HG03108 (cell line): ENCODE data around the gene BFSP1.

Experiments used
- ATAC-seq: cut with Tn5 transposase; IDR thresholded peaks from one replicate; pipeline ENCODE4 v1.9.1; 2021; ENCODE audit warnings: moderate library complexity; ENCODE audit not compliant: unreplicated experiment

The BFSP1 gene

DNA sequence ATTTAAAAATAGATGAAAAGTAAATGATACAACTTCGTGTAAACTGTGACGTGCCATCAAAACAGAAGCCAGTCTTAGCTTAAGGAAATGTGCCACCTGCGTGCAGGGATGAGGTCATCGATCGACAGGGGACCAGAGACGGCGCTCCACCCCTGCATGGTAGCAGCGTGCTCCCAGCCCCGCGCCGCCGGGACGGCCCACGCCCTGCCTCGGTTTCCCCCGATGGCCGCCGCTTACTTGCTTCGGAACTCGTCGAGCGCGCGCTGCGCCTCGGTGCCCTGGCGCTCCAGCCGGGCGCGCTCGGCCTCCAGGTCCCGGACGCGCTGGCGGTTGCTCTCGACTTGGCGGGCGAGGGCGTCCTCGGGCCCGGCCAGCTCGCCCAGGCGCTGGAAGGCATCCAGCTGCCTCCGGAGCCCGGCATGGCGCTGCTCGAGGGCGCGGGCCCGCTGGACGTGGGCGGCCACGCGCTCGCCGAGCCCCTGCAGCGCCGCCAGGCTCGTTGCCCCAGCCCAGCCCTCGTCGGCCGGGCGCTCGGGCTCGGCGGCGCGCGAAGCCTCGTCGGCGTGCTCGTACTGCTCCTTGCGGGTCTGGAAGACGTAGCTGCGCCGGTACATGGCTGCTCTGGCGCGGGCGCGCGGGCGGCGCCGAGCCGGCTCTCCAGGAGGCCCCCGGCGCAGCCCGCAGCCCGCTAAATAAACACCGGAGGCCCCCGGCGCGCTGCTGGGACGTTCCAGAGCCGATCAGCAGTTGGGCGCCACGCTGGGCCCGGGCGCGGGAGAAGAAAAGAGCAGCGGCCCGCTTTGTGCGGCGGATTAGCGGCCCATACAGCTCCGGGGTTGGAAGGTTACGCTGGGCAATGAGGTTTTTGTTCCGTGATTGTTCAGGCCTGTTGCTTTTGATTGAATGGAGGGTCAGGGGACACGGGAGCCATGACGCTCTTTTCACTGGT, at the start of gene BFSP1:
Gene BFSP1, minus strand, starts transcription at position 664 of the 949 bp plus-strand sequence. Its CDS starts 50 bp downstream, at position 614.
- ATAC-seq = no peak

DNA sequence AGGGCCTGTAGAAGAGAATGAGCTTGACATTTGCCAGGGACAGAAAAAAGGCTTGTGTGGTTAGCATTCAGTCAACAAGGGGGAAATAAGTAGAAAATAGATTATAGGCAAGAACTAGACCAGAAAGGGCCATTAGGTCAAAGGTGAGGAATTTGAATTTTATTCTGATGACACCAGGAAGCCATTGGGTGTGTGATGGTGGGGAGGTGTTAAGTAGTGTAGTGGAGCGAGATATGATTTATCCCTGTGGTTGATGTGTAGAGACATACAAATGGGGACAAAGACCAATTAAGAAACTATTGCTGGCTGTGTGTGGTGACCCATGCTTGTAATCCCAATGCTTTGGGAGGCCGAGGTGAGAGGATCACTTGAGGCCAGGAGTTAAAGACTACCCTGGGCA, 49.7 kb upstream of the BFSP1 start:
- no peak for ATAC-seq

DNA sequence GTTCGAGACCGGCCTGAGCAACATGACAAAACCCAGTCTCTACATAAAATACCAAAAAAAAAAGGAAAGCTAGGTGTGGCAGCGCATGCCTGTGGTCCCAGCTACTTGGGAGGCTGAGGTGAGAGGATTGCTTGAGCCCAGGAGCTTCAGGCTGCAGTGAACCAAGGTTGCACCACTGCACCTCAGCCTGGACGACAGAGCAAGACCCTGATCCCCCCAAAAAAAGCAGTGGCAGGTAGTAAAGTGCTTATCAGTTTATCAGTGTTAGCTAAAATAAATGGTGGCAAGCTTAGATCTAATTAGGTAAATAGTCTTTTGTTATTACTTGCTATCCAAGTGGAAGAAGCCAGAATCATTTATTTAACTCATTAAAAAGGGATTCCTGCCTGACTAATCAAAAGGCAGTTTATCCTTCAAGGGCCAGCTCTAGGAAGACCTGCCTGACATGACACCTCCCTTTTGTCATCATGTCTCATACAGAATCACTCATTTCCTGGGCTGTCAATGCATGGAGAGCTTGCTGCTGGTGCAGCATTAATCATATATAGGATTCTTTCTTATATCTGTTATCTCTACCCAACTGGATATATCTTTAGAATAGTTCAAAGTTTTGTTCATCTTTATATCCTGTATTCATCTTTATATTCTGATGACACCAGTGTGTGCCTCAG, 48.3 kb upstream of the BFSP1 start:
- no peak for ATAC-seq

DNA sequence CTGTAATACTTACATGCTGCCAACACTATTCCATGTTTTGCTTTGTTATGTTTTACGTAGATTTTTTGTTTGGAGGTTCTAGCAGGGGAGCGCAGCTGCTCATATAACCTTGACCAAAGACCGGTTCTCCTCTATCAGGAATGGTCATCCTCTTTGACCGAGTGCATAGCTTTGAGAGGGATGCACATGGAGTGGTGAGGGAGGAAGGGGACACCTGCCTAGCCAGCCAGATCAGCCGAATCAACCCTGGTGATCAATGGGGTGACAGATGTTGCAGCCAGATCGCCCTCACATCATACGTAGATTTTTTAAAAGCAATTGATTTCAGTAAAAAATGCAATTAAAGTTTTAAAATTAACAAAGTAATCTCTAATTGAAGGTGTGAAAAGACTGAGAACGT, 45.0 kb upstream of the BFSP1 start:
- no peak for ATAC-seq

DNA sequence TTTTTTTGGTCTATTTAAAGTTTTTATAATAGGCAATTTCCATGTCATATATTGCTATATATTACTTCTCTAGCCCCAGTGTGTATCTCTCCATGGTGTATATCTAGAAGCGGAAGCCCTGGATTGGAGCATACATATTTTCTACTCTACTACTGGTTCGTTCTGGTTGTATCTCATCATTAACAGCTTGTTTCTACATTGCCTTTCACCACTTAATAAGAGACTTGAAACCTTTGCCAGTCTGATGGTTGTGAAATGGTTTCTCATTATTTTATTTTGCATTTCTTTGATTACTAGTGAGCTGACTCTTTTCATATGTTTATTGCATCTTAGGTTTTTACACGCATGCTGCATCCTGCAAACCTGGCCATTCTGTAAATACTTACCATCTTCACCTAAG, 42.3 kb upstream of the BFSP1 start:
- ATAC-seq = no peak

DNA sequence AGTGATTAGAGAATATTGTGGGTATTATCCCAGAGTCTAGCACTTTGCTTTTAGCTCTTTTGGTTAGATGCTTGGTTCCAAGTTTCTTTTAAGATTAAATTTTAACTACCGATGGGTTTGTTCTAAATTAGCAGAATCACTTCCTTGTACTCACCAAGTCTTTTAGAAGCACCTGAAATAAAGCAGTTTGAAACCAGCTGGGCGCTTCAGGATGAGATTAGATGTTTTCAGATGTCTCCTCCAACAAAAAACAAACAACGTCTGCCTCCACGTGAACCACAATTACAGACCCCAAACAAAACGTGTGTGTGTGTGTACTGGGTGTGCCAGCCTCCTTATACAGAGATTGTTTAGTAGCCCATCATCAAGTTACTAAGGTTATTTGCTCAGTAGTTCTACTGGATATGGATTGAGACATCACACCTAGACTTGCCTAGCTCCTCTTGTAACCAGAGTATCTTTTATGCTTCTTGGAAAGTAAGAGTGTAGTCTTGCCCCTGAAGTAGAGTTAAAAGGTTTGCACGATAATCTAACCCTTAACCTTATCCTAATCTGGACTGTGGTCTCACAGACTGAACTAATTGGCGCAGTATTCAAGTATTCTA, 41.0 kb upstream of the BFSP1 start:
- no peak for ATAC-seq

DNA sequence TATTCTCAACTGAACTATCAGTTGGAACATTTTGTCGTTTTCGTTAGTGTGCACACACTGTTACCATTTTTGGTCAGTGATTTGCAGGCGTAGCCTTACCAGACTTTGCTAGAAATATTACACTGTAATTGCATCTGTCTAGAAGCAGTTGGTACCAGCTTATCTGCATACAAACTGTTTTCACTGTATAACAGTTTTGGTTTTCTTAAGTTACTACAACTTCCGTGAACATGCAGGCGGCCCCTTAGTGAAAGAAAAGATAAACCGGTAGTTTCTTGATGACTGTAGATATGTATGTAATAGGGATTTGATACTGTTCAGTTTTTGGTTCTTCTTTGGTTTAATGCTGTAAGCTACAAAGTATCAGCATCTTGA, 40.0 kb upstream of the BFSP1 start:
- ATAC-seq = no peak

DNA sequence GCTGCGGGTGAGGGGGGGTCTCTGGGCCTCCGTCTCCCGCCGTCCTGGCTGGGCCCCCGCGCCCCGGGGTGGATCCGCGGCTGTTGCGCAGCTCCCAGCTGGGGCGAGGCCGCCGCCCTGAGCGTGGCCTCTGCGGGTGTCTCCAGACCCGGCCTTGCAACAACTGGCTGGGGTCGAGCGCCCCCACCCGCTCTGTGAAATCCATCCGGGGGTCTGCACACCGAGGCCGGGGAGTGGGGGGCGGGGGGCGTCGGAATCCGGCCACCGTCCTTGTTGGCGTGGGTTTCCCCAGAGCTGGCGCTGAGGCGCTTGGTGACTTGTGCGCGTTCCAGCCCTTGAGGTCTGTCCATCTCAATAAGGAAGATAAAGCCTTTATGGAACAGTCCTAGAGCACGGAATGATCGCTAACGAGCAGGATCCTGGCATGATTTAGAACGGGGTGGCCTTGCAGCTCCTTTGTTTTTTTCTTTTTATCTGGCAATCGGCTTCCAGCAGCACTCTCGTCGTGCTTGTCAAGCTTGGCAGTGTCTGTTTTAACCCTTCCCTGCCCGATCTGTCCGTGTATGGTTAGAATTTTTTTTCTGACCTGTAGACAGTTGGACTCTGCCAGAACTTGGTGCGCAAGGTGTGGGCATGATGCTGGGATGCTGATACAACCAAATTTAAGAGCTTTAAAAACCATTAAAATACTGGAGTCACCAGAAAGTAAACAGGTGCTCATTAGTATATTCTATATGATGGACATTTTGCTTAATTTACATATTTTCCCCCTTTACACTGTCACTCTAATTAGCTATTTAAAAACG, 39.4 kb upstream of the BFSP1 start:
- ATAC-seq = peak; percentile 35

DNA sequence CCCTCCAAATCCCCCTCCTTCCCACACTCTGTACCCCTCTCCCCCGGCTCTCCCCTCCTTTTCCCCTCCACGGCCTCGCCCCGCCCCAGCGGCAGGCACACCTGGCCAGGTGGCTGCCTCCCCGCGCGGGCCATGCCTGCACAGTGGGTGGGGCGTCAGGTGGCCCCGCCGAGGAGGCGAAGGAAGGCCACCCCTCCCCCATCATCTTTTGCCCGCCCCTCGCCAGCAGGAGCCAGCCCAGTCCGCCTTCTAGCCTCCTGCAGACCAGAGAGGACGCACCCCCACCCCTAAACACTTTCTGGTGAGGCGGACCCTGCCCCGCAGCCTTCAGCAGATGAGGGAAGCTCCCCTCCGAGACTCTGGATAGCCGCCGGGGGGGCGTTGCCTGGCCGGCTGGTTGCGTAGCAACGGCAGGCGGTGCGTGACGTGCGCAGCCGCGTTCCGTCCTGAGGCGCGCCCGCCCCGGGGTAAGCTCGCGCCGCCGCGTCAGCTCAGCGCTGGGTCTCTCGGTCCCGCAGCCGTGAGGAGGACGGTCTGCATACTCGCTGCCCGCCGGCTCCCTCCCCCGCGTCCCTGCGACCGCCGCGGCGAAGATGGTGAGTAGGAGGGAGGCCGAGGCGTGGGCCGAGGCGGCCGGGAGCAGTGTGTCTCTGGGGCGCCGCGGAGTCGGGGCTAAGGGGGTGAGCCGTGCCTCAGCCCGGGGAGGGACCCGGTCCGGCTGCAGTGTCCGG, 38.6 kb upstream of the BFSP1 start, which contains the start of gene DSTN:
Gene DSTN, plus strand, starts transcription at position 460 of the 731 bp plus-strand sequence. Its CDS starts 134 bp downstream, at position 594.
- ATAC-seq = peak; percentile 89

DNA sequence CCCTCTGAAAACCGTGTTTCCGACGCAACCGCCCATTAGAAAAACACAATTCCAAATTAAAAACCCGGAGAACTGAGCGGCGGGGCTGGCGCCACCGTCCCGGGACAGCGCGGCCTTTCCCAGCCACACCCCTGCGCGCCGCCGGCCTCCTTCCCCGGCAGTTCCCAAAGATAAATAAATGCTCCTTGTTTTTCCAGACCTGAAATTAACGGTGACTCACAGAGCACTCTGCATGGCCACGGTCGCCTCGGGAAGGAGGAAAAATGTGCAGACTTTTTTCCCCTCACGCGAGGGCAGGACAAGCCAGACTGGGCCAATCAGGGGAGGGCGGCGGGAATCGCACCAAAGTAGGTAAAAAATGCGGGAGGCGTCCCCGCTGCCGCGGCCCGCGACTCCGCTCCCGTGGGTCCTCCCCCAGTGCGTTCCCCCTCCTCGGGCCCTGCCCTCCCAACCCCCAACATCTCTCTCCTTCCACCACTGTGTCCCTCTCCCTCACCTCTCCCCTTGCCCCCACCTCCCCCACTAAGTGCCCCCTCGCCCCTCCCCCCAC, 37.9 kb upstream of the BFSP1 start:
- ATAC-seq = no peak

DNA sequence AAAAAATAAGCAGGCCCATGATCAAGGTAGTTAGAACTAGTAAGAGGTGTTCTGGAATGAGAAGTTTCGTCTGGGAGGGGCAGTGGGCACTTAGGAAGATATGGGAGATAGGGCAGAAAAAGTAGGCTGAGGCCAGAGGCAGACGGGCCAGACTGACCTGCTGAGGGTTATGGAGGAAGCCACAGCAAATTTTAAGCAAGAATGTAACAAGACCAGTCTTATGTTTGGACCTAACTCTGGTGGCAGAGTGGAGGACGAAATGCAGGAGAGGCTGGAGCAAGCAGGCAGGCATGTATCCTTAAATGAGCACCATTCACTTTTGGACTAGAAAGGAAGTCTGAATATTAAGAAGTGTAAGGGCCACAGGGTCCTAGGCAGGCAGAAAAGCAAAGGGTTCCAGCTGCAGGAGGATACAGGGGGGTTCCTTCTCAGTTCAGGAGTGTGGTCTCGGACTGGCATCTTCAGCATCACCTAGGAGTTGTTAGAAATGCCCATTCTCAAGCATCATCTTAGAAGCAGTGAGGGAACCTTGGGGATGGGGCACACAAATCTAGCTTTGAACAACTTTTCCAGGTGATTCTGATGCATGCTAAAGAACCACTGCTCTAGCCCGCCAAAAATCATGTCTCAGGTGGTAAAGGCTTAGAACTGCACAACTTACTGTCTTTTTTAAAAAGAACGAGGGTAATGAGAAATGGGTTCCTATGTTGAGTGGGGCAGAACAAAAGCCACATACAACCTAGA, 37.0 kb upstream of the BFSP1 start:
- no peak for ATAC-seq

DNA sequence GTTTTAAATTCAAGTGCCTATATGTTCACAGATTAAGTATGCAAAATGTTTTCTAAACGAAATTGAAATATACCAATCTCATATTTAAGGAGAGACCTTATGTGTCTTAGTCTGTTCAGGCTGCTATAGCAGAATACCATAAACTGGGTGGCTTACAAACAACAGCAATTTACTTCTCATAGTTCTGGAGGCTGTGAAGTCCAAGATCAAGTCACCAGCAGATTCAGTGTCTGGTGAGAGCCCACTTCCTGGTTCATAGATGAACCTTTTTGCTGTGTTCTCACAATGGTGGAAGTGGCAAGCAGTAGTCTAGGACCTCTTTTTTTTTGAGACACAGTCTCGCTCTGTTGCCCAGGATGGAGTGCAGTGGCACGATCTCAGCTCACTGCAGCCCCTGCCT, 35.2 kb upstream of the BFSP1 start:
- no peak for ATAC-seq

DNA sequence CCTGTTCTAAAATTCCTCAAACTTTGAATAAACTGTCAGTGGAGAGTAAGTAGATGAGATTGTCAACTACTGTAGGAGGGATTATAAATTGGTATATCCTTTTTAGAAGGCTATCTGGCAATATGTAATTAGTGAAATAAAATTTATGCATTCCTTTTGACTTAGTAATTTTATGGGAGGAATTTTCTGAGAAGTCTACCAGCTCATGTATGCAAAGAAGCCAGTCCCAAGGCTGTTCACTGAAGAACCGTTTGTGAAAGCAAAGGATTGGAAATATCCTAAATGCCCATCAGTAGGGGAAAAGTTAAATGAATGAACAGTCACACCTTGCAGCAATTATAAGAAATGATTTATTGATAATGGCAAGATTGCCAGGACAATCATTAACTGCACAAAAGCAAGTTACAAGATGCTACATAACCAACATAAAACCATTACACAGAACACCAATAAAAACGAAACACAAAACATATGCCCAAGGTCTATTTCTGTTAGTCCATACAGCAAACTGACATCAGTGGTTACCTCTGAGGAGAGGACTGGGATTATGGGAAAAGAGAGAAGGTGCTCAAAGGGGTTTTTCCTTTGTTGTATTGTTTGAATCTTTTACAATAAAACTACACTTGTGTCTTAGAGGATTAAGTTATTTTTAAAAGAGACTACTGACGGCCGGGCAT, 34.1 kb upstream of the BFSP1 start:
- no peak for ATAC-seq

DNA sequence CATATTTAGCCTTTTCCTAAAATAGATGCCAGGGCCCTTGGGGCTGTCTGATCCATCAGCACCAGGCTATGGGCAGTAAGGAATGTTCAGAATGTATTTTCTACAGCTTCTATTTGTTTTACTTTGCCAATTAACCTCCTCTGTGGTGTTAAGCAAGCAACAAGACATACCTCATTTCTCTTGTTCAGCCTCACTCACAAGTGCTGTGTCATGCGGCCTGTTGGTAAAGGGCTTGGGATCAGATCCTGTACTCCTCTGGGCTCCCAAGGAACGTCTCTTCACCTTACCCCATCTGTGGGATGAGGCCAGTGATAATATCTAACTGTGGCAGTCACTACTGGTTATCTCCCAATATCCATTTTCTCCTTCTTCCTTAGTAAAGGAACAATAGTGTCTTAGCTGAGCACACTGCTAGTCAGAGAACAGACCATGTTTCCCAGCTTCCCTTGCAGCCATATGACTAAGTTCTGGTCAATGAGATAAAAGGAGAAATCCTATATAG, 31.7 kb upstream of the BFSP1 start:
- no peak for ATAC-seq

DNA sequence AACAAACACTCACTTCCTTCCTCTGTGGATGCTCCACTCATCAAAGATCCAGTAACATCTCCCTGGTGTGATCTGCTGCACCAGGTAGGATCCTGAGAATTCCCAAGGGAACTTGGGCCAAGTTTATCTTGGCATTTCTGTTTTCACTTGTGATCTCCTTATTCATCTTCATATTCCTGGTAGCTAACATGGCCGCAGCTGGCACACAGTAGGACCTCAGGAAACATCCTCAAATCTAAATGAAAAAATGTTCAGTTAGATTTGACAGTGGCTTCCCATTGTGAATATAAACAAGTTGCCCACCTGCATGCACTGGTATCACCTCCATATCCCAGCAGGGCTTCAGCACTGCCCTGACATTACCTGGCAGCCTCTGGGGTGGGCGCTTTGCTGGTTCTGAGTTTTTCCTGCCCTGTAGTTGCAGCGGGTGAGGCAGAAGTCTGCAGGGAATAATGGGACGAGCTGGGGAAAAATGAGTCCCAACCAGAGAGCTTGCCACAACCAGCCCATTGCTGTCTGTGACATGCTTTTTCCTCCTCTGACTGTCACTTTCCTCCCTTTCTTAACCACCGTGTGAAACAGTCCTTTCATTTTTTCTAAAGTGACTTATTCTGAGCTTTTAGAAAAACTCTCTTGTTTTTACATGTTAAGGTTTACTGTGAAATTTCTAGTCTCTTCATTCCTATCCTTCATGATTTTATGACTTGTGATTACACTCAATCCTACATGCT, 29.3 kb upstream of the BFSP1 start:
- no peak for ATAC-seq

DNA sequence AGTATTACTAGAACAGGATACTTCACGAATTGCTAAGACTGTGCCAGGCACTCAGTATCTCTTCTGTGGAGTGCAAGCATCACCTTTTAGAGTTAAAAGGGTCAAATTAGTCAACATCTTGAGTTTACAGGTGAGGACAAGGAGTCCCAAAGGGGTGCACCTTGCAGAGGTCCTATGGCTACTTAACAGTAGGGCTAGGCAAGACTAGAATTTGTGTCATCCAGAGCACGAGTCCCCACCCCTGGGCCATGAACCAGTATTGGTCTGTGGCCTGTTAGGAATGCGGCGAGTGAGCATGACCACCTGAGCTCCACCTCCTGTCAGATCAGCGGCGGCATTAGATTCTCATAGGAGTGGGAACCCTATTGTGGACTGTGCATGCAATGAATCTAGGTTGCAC, 28.2 kb upstream of the BFSP1 start:
- ATAC-seq = no peak

DNA sequence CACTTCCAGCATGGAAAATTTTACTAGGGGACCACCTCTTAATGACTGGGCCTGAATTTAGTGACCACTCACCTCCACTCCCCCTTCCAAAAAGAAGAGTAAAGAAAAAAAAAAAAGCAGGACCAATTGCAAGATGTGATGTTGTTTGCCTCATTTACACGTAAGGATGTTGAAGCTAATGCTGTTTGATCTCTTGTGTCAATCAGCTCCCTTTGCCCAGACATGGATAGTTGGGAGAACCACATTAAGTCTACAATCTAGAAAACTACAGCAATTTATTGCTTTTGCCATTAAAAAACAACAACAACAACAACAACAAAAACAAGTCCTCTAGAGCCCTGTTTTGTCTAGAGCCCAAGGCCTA, 27.7 kb upstream of the BFSP1 start:
- ATAC-seq = no peak
